GM12874 (cell line): ENCODE results near the gene WASF2.

Source experiments
- TF ChIP-seq, protein P1 (sequence below): IDR thresholded peaks from 2 replicates; pipeline ENCODE4 v1.5.1; 2011; ENCODE audit warnings: low read depth, mild to moderate bottlenecking, control low read depth, low read length, moderate library complexity; ENCODE audit not compliant: insufficient read depth

The WASF2 gene

DNA sequence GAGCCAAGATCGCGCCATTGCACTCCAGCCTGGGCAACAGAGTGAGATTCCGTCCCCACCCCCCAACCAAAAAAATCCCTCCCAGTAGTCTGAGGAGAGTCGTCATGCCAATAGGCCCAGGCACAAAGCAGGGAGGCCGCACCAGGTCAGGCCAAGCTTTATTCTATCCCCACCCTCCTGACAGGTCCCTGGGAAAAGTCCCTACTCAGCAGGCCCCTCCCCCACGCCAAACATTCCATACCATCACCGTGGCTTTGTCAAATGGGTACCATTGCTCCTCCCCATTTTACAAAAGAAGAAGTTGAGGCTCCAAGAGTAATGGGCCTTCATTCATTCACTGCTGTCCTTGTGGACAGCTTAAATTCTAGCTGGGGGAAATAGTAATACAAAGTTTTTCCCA, 92.2 kb downstream of the WASF2 start:
- TF ChIP-seq, protein P1, sequence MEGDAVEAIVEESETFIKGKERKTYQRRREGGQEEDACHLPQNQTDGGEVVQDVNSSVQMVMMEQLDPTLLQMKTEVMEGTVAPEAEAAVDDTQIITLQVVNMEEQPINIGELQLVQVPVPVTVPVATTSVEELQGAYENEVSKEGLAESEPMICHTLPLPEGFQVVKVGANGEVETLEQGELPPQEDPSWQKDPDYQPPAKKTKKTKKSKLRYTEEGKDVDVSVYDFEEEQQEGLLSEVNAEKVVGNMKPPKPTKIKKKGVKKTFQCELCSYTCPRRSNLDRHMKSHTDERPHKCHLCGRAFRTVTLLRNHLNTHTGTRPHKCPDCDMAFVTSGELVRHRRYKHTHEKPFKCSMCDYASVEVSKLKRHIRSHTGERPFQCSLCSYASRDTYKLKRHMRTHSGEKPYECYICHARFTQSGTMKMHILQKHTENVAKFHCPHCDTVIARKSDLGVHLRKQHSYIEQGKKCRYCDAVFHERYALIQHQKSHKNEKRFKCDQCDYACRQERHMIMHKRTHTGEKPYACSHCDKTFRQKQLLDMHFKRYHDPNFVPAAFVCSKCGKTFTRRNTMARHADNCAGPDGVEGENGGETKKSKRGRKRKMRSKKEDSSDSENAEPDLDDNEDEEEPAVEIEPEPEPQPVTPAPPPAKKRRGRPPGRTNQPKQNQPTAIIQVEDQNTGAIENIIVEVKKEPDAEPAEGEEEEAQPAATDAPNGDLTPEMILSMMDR: no peak

DNA sequence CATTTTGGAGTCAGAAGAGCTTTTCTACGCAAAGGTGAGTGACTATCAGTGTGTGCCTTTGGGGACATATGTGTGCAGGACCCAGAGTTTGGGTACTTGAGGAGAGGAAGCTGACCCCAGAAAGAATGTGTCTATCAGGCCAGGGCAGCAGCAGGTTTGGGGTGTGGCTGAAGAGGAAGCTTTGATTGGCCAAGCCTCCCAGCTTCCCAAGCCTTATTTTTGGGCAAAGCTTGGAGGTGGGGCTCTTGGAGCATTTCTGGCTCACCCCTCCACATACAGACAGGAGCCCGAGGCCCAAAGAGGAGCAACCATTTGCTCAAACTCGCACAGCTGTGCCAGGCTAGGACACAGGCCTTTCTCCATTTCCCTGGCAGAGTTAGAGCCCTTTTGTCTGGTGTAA, 92.9 kb downstream of the WASF2 start:
- TF ChIP-seq, protein P1: no peak

- TF ChIP-seq, protein P1: peak; percentile 91
These were observed 94.3 kb downstream of the WASF2 start for GRCh38 chr1:27395441-27396195.

GRCh38 chr1:27394925-27395324, 95.0 kb downstream of the WASF2 start:
- TF ChIP-seq, protein P1: no peak

DNA sequence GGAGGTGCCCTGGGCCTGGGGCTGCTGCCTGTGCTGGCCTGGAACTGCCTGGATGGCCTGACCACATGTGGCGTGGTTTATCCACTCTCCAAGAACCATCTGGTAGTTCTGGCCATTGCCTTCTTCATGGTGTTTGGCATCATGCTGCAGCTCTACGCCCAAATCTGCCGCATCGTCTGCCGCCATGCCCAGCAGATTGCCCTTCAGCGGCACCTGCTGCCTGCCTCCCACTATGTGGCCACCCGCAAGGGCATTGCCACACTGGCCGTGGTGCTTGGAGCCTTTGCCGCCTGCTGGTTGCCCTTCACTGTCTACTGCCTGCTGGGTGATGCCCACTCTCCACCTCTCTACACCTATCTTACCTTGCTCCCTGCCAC, 95.7 kb downstream of the WASF2 start:
- TF ChIP-seq, protein P1: no peak

DNA sequence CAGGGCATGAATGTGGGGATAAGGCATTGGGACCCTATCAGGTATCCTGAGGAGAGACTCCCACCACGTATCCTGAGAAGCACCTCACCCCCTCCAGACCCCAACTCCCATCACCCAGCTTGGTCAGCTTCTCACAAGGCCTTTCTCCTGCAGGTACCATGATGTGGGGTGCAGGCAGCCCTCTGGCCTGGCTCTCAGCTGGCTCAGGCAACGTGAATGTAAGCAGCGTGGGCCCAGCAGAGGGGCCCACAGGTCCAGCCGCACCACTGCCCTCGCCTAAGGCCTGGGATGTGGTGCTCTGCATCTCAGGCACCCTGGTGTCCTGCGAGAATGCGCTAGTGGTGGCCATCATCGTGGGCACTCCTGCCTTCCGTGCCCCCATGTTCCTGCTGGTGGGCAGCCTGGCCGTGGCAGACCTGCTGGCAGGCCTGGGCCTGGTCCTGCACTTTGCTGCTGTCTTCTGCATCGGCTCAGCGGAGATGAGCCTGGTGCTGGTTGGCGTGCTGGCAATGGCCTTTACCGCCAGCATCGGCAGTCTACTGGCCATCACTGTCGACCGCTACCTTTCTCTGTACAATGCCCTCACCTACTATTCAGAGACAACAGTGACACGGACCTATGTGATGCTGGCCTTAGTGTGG, 96.2 kb downstream of the WASF2 start:
- TF ChIP-seq, protein P1: no peak

GRCh38 chr1:27392778-27393635, 97.0 kb downstream of the WASF2 start:
- TF ChIP-seq, protein P1: 0 out of 2 replicates have a peak, but pooled peaks have one; percentile 27
